ENCODE results near the gene KLK14.

DNA sequence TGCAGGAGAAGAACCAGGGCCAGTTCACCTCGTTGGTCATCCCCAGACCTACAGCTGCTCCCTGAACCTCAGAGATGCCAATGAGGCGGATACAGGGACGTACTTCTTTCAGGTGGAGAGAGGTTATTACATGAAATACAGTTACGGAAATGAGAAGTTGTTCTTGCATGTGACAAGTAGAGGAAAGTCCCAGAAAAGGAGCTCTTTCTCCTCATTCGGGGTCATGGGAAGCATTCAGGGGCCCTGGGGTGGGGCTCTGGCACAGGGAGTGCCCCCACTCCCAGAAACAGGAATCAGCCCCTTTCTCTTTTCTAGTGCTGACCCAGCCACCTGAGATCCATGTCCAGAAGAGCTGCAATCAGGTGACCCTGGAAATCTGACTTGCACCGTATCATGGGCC, 37.5 kb upstream of the KLK14 start:
- TF ChIP-seq, protein P1, sequence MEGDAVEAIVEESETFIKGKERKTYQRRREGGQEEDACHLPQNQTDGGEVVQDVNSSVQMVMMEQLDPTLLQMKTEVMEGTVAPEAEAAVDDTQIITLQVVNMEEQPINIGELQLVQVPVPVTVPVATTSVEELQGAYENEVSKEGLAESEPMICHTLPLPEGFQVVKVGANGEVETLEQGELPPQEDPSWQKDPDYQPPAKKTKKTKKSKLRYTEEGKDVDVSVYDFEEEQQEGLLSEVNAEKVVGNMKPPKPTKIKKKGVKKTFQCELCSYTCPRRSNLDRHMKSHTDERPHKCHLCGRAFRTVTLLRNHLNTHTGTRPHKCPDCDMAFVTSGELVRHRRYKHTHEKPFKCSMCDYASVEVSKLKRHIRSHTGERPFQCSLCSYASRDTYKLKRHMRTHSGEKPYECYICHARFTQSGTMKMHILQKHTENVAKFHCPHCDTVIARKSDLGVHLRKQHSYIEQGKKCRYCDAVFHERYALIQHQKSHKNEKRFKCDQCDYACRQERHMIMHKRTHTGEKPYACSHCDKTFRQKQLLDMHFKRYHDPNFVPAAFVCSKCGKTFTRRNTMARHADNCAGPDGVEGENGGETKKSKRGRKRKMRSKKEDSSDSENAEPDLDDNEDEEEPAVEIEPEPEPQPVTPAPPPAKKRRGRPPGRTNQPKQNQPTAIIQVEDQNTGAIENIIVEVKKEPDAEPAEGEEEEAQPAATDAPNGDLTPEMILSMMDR (IDR thresholded peaks at IDR 0.05; ENCODE audit: poor library complexity, severe bottlenecking), result no peak
- TF ChIP-seq MXI1 (conservative IDR thresholded peaks at IDR 0.05; ENCODE audit: poor library complexity, severe bottlenecking) (no peak), TAF1 (IDR thresholded peaks at IDR 0.05; ENCODE audit: low read depth) (no peak), EP300 (conservative IDR thresholded peaks at IDR 0.05; ENCODE audit: poor library complexity, severe bottlenecking) (no peak), EZH2 (IDR thresholded peaks at IDR 0.05; ENCODE audit: borderline replicate concordance, insufficient read depth, low read length, poor library complexity, severe bottlenecking) (no peak)
